H1 (cell line): ENCODE data around the gene SLC35E1. TPM values are rescaled to one million over a fixed set of nuclear protein-coding genes. Genes with fewer than 3 reads are reported as not detected.

Experiments used
- USF2 ChIP-seq: IDR thresholded peaks from 2 replicates; pipeline ENCODE4 v1.6.1; 2011; ENCODE audit warnings: low read length, improper control_type of control experiment
- polyA plus RNA-seq, 7 experiments: library from polyadenylated mRNA; depleted of rRNA in 3 of 7; stranded (reverse) in 5 of 7; unstranded in 2 of 7; fragments of >200 nt in 5 of 7; fragments of 200-250 nt in 2 of 7; gene quantifications; 1 replicate in 5 of 7; 2 replicates in 1 of 7; 4 replicates in 1 of 7; pipeline versions ENCODE4 v1.2.1 to v1.2.3, GENCODE V29; 2011 to 2013; ENCODE audit warnings: missing spikeins in 2 of 7, mixed read lengths in 2 of 7
- total RNA-seq: library from RNA; stranded (reverse); fragmentation: NEBNext Ultra II Directional; extraction: Animal tissue kit (Norgen Biotek cat#: 25700); gene quantifications from 2 replicates; pipeline ENCODE4 v1.2.1, GENCODE V29; 2021

Gene SLC35E1
- total and polyA plus RNA-seq, 2 of the 8 experiments (the other 6 are each of a cell fraction or from before 2014, with no cell fraction given), result 26.0 to 31.9 TPM

GRCh38 chr19:16621165-16621800 is 49.1 kb upstream of the SLC35E1 start (continued):
- no peak for TF ChIP-seq USF2
